ENCODE data around the gene TGFB2. TPM values are rescaled to one million over a fixed set of nuclear protein-coding genes. Genes with fewer than 3 reads are reported as not detected.

TGFB2 gene
- total RNA-seq, 3 donors from 2014 or later (not counting 1 experiment from before 2014, with no cell fraction given): 0.07 TPM; not detected in 2

GRCh38 chr1:218400624-218401023 lies 55.5 kb downstream of the TGFB2 start:
- Mint-ChIP-seq H3K36me3 (no peaks in the 10 kb centered on the region), H3K27ac (no peak overlapping the region), H3K27me3 (ENCODE audit: low read depth in 2 of 2) (no peaks in the 10 kb centered on the region), H3K4me3 (no peak overlapping the region), H3K4me1 (no peaks in the 10 kb centered on the region), H3K9me3 (no peaks in the 10 kb centered on the region)
- intact Hi-C loops (cut with micrococcal nuclease): no loop called here
- no peaks in the 10 kb centered on the region for H3K4me1 ChIP-seq (ENCODE audit: control insufficient read depth, insufficient read depth, low read length)
- no peaks in the 10 kb centered on the region for H3K9me3 ChIP-seq (ENCODE audit: control insufficient read depth, insufficient read depth, low read length)
- no peak overlapping the region for H3K4me3 ChIP-seq (ENCODE audit: low read length)
- TF ChIP-seq, protein P1, sequence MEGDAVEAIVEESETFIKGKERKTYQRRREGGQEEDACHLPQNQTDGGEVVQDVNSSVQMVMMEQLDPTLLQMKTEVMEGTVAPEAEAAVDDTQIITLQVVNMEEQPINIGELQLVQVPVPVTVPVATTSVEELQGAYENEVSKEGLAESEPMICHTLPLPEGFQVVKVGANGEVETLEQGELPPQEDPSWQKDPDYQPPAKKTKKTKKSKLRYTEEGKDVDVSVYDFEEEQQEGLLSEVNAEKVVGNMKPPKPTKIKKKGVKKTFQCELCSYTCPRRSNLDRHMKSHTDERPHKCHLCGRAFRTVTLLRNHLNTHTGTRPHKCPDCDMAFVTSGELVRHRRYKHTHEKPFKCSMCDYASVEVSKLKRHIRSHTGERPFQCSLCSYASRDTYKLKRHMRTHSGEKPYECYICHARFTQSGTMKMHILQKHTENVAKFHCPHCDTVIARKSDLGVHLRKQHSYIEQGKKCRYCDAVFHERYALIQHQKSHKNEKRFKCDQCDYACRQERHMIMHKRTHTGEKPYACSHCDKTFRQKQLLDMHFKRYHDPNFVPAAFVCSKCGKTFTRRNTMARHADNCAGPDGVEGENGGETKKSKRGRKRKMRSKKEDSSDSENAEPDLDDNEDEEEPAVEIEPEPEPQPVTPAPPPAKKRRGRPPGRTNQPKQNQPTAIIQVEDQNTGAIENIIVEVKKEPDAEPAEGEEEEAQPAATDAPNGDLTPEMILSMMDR (IDR thresholded peaks at IDR 0.05): no peak
- H3K36me3 ChIP-seq (ENCODE audit: control insufficient read depth, insufficient read depth, low read length): no peaks in the 10 kb centered on the region
- H3K27ac ChIP-seq (ENCODE audit: low read length): no peak overlapping the region
- DNase-seq (no peak), ATAC-seq (no peak)
- H3K27me3 ChIP-seq (ENCODE audit: control insufficient read depth, insufficient read depth, low read length): no peaks in the 10 kb centered on the region
- 77% methylated on average over 2 of the region's 3 CpGs for WGBS (ENCODE audit: insufficient coverage)

- Mint-ChIP-seq H3K9me3 (peaks cover 2 to 4% of the 10 kb centered on the region in 2 donors), H3K27me3 (ENCODE audit: low read depth in 2 of 2) (no peaks in the 10 kb centered on the region), H3K27ac (no peak overlapping the region), H3K36me3 (no peaks in the 10 kb centered on the region), H3K4me1 (no peaks in the 10 kb centered on the region), H3K4me3 (no peak overlapping the region)
- DNase-seq: no peak
- 87% methylated on average over 11 of the region's 12 CpGs for WGBS (ENCODE audit: insufficient coverage)
- no peak overlapping the region for H3K4me3 ChIP-seq (ENCODE audit: low read length)
- H3K36me3 ChIP-seq (ENCODE audit: control insufficient read depth, insufficient read depth, low read length): no peaks in the 10 kb centered on the region
- no peak for ATAC-seq
- H3K9me3 ChIP-seq (ENCODE audit: control insufficient read depth, insufficient read depth, low read length): no peaks in the 10 kb centered on the region
- no peak overlapping the region for H3K27ac ChIP-seq (ENCODE audit: low read length)
- intact Hi-C loops (cut with micrococcal nuclease): no loop called here
- no peaks in the 10 kb centered on the region for H3K4me1 ChIP-seq (ENCODE audit: control insufficient read depth, insufficient read depth, low read length)
- TF ChIP-seq, protein P1 (IDR thresholded peaks at IDR 0.05): no peak
- H3K27me3 ChIP-seq (ENCODE audit: control insufficient read depth, insufficient read depth, low read length): no peaks in the 10 kb centered on the region
Observed at GRCh38 chr1:218401441-218401997, 56.4 kb downstream of the TGFB2 start.

DNA sequence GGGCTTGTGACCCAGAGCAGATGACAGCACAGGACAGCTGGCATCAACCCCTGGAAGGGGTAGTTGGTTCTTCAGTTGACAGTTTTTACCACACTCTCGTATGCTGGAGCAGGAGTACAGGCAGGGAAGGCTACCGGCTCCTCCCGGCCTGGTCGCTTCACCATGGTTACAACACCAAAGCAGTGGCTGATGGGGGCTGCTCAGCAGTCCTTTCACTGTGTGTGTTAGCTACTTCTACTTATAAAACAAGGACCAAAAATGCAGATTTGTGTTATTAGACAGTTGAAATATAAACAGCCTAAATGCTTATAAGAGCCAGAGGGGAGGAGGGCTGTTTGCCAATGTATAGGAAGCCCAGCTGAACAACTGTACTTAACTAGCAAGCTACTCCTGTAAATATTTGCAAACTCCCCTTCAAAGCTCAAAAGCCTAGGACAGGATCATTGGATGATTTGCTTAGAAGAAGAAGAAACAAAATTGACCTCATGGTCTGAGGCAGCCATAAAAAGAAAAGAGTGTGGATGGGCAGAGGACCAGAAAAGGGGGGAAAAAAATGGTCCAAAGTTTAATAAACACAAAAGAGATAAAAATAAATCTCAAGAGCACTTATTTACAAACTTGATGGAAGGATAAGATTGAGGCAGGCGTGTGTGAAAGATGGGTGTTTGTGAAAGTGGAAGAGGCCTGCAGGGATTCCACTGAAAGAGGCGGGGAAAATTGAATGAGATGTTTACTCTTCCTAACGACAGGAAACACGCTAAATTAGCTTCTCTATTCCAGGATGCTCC lies 57.1 kb downstream of the TGFB2 start:
- Histone ChIP-seq H3K9me3 (ENCODE audit: control insufficient read depth, insufficient read depth, low read length) (no peaks in the 10 kb centered on the region), H3K4me1 (ENCODE audit: control insufficient read depth, insufficient read depth, low read length) (no peaks in the 10 kb centered on the region), H3K27ac (ENCODE audit: low read length) (no peak overlapping the region), H3K36me3 (ENCODE audit: control insufficient read depth, insufficient read depth, low read length) (no peaks in the 10 kb centered on the region), H3K4me3 (ENCODE audit: low read length) (no peak overlapping the region), H3K27me3 (ENCODE audit: control insufficient read depth, insufficient read depth, low read length) (no peaks in the 10 kb centered on the region)
- 88% methylated on average over 8 of the region's 8 CpGs for WGBS (ENCODE audit: insufficient coverage)
- Mint-ChIP-seq H3K27me3 (ENCODE audit: low read depth in 2 of 2) (no peaks in the 10 kb centered on the region), H3K27ac (no peak overlapping the region), H3K4me1 (no peaks in the 10 kb centered on the region), H3K9me3 (peaks cover 2 to 4% of the 10 kb centered on the region in 2 donors), H3K36me3 (no peaks in the 10 kb centered on the region), H3K4me3 (no peak overlapping the region)
- TF ChIP-seq, protein P1 (IDR thresholded peaks at IDR 0.05): no peak
- intact Hi-C loops (cut with micrococcal nuclease): no loop called here
- ATAC-seq (no peak), DNase-seq (no peak)
